Endometrium (tissue), 2 donors: ENCODE measurements around the gene HS2ST1.
"Not testable (repeated sequence)": the region's sequence is repeated elsewhere in the genome, so short reads cannot be mapped to it uniquely, and the experiment has no call there.

Source experiments
- FAIRE-seq: peaks from 2 replicates; lab custom pipeline; 2012; peaks lifted over from hg19 to GRCh38; lab: Jason Lieb, UNC
- donor health status: control.
- donor health status: control.

HS2ST1 gene

GRCh38 chr1:86971778-86972177, 57.3 kb downstream of the HS2ST1 start:
- FAIRE-seq, result no peak

GRCh38 chr1:86972262-86972661, 57.8 kb downstream of the HS2ST1 start:
- no peak for FAIRE-seq

- no peak for FAIRE-seq
These were observed 61.6 kb downstream of the HS2ST1 start for GRCh38 chr1:86975993-86976550.

- FAIRE-seq, result no peak
These were observed 62.2 kb downstream of the HS2ST1 start for GRCh38 chr1:86976664-86977063.

- FAIRE-seq, result no peak
These were observed 67.2 kb downstream of the HS2ST1 start for GRCh38 chr1:86981482-86982213.

- not testable (repeated sequence) for FAIRE-seq
These were observed 69.2 kb downstream of the HS2ST1 start for GRCh38 chr1:86983677-86984076.

GRCh38 chr1:86987446-86987845, 73.0 kb downstream of the HS2ST1 start:
- no peak for FAIRE-seq

- FAIRE-seq, result no peak
These were observed 74.4 kb downstream of the HS2ST1 start for GRCh38 chr1:86988835-86989234.

GRCh38 chr1:86989690-86990089, 75.3 kb downstream of the HS2ST1 start:
- FAIRE-seq, result not testable (repeated sequence)

GRCh38 chr1:86990826-86991225, 76.4 kb downstream of the HS2ST1 start:
- no peak for FAIRE-seq

- no peak for FAIRE-seq
These were observed 77.2 kb downstream of the HS2ST1 start for GRCh38 chr1:86991549-86992186.

- no peak for FAIRE-seq
These were observed 78.4 kb downstream of the HS2ST1 start for GRCh38 chr1:86992861-86993260.

GRCh38 chr1:86993269-86993985, 79.0 kb downstream of the HS2ST1 start:
- no peak for FAIRE-seq

- FAIRE-seq, result no peak
These were observed 79.6 kb downstream of the HS2ST1 start for GRCh38 chr1:86994061-86994460.

GRCh38 chr1:86997538-86997937, 83.1 kb downstream of the HS2ST1 start:
- FAIRE-seq, result no peak

GRCh38 chr1:86998280-86998679, 83.8 kb downstream of the HS2ST1 start:
- no peak for FAIRE-seq

- FAIRE-seq, result no peak
These were observed 84.3 kb downstream of the HS2ST1 start for GRCh38 chr1:86998727-86999126.

- FAIRE-seq, result no peak
These were observed 86.0 kb downstream of the HS2ST1 start for GRCh38 chr1:87000460-87000859.

GRCh38 chr1:87004857-87005256, 90.4 kb downstream of the HS2ST1 start:
- FAIRE-seq, result no peak

GRCh38 chr1:87007323-87007722, 92.9 kb downstream of the HS2ST1 start:
- FAIRE-seq, result no peak

GRCh38 chr1:87013385-87013784, 99.0 kb downstream of the HS2ST1 start:
- not testable (repeated sequence) for FAIRE-seq

GRCh38 chr1:87017998-87018672, 103.7 kb downstream of the HS2ST1 start:
- no peak for FAIRE-seq
